IPS-NIHi7 (cell line): ENCODE results near the gene MTNR1A.
"Not testable (repeated sequence)": the region's sequence is repeated elsewhere in the genome, so short reads cannot be mapped to it uniquely, and the experiment has no call there.

Experiments
- DNase-seq: peaks from one replicate; pipeline ENCODE4 v3.0.0; 2012; ENCODE audit warnings: mixed read lengths; ENCODE audit errors: extremely low spot score

MTNR1A gene

DNA sequence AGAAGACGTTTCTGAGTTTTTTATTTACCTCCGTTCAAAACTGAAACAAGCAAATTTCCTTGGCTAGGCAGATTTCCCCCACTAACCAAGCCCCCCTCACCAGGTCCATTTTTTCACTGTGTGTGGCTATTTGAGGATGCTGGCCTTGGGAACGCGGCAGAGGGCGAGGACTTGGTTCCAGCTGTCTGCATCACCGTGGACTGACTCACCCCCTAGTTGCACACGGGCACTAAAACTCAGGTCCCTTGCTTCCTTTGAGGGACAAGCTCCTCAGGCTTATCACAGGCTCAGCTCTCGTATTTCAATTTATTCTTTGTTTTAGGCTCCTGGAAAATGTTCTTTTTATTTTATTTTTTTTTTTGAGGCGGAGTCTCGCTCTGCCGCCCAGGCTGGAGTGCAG lies 8.4 kb upstream of the MTNR1A start:
- no peak for DNase-seq

GRCh38 chr4:186561748-186562147 lies 6.4 kb upstream of the MTNR1A start:
- DNase-seq = no peak

GRCh38 chr4:186560647-186561046 lies 5.3 kb upstream of the MTNR1A start:
- no peak for DNase-seq

DNA sequence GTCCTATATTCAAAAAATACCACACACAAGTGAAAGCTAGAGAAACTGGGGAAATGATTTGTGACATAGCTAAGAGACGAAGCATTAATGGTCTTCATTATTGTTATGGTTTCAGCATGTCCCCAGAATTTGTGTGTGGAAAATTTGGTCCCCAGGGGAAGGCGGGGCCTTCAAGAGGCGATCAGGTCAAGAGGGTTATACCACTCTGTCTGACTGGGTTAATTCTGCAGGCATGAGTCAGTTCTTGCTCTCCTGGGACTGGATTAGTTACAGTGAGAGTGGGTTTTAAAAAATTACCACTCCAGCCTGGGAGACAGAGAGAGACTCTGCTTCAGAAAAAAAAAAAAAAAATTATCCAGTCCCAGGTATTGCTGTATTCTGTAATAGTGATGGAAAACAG lies 2.1 kb upstream of the MTNR1A start:
- DNase-seq = no peak

DNA sequence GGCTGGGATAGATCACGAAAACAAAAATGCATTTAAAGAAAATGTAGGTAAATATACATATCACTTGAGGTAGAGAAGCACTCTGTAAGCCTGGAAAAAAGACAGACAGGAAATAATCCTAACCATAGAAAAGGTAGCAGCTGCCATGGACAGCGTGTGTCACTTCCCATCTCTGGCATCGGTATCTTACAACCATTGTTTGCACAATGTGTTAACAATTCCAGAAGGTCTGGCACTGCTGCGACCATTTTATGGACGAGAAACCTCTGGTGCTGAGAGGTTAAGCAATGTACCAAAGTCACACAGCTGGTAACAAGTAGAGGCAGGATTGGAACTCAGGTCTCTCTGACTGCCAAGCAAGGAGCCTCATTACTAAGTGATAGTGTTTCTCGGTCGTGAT lies 1.7 kb upstream of the MTNR1A start:
- no peak for DNase-seq

DNA sequence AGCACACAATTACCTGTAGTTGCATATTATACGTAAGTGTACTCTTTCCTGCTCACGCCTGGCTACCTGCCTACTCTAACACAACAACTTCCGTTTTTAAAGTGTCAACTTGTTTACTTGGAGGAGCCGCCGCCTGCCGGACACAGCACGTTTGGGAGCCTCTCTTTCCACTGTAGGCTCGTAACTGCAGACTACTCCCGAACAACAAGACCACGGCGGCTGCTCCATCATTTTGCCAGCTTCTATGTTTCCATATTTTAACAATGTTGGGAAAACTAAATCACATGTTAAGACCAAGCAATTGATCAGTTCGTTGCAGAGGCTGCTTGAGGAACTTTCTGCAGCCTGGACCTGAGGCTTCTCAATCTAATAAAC lies 841 bp downstream of the MTNR1A start:
- peak; percentile 60 for DNase-seq

DNA sequence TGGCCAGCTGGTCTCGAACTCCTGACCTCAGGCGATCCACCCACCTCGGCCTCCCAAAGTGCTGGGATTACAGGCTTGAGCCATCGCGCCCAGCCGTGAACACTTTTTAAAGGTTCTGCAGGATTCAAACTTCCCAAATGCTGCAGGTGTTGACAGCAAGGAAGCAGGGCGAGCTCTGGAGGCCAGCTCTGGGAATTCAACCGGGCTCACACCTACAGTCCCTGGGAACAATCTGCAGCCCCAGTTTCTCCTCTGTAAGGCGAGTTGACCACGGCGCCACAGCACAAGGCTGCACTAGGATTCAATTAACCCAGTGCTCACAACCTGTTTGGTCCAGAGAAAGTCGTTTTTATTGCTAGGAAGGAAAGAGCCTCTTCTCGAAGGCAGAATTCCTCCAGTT lies 1.6 kb downstream of the MTNR1A start:
- DNase-seq = peak; percentile 40

GRCh38 chr4:186551849-186552248 lies 3.5 kb downstream of the MTNR1A start:
- no peak for DNase-seq

DNA sequence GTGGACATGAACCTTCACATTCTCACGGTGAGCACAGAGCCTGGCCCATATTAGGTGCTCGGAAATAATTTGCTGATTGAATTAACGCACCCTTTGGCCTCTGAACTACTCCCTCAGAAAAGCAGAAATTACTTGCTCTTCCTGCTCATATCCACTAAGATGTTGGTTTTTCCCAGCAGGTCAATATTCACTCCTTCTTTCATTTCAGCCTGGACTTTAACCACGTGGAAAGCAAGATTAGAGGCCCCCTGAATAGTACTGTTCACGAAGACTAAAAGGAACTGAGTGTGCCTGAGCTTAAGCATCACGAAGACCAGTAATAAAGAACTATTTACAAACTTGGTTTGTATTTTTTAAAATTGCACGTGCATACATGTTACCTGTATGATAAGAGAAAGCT lies 9.9 kb downstream of the MTNR1A start:
- DNase-seq = no peak

- DNase-seq = no peak
Measured at GRCh38 chr4:186543206-186543605, 12.2 kb downstream of the MTNR1A start.

DNA sequence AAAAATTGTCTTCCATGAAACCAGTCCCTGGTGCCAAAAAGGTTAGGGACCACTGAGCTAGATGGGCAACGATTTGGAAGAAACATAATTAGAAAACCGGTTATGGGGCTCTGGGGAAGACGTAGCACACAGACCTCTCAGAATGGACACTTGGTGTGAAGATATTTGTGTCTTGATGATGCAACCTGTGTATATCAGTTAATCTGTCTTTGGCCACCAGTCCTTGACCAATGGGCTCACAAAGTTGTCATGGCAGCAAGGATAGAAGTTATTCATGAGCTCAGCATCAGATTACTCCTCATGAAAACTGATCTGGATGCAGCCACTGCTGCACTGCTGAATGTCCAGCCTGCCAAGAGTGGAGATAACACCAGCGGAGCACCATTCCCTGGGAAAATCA lies 13.6 kb downstream of the MTNR1A start:
- no peak for DNase-seq

DNA sequence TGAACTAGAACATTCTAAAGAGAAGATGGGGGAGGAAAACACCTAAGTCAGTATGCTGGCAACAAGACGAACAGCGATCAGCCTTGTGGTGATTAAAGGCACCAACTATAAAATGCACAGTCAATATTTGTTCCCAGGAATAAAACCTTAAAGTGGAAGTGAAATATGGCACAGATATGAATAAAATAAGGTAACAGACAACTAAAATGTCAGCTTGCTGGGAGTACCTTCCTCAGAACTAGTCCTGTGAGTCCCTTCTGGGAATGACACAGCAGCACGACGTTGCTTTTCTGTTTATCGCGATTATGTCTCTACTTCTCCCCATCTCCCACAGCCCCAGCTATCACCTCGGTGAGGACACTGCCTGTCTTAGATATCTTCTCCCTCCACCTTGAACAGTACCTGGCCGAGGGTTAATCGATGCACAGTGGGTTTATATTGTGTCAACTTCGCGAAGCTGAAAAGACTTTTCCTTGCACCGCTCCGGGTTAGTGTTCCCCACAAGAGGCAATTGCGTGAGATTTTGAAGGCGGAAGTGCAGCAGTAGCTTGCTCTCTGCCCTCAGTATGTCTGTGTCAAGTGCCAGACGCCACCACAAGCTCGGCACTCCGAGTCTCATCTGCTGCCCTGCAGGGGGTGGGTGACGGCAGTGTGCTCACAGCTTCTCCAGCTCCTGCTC lies 17.4 kb downstream of the MTNR1A start:
- peak; percentile 25 for DNase-seq

DNA sequence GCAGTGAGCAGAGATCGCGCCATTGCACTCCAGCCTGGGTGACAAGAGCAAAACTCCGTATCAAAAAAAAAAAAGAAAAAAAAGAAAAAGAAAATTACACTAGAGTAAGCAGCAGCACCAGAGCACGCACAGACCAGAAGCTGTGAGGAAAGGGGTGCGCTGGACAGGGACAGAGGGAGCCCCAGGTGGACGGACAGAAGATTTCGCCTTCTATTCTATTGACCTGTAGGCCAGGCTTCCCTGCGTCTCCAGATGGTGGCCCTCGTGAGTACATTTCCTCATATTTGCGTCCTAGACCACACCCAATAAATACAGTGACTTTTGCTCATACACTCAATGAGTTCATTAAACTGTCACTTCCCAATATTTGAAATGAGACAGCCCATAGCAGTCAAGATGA lies 19.1 kb downstream of the MTNR1A start:
- peak; percentile 56 for DNase-seq

DNA sequence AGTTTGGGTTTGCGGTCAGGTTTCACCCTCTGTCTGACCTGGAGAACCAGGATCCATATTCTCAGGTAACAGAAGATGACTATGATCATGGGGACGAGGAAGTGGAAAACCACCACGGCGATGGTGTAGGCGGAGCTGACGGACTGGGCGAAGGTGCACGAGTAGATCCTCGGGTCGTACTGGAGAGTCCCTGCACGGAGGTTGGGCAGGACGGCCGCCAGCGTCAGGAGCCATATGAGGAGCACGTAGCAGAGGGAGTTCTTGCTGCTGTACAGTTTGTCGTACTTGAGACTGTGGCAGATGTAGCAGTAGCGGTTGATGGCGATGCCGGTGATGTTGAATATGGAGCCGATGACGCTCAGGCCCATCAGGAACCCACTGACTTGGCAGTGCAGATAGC lies 21.3 kb downstream of the MTNR1A start:
- no peak for DNase-seq

GRCh38 chr4:186523927-186524326 lies 31.4 kb downstream of the MTNR1A start:
- not testable (repeated sequence) for DNase-seq

GRCh38 chr4:186516287-186516686 lies 39.1 kb downstream of the MTNR1A start:
- no peak for DNase-seq

DNA sequence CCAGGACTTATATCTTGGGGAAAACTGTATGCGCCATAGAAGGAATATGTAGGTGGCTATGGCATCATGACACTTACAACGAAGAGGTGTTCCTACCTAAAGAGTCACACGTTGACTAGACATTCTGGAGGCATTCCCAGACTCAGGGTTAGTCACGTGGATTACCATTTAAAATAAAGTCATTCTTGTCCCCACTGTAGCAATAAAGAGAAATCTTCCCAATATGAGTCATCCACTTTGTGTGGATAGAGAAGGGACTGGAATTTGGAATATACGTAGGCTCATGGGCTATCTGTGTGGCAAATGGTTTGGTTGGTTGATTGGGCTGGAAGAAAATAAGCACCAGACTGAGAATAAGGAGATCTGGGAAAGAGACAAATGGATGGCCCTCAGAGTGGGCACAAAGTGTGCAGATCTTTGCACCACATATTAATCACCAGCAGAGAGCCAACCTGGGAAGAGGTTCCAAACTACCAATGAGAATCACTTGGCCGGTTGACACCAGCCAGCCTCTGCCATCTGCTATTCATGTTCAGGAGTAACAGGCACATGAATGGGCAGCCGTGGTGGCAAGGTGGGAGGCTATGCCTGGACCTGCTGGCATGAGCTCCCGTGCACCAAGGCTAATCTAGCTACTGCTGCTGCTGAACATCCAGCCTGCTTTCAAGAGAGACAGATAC lies 41.0 kb downstream of the MTNR1A start:
- no peak for DNase-seq

GRCh38 chr4:186504771-186505170 lies 50.6 kb downstream of the MTNR1A start:
- not testable (repeated sequence) for DNase-seq

DNA sequence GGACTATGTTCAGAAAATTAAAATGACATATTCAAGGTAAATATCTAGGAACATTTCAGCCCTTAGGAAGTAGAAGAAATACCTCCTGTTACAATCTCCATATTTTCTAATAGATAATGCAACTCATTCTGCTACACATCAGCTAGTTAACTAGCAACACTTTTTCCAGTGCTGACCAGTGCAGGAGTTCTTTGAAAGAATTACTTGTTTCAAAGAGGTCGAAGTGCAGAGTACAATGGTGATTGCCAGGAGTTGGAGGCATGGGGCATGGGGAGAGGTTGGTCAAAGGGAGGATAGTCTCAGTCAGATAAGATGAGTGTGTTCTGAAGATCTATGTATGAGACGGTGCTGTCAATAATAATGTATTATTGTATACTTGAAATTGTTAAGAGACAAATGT lies 53.1 kb downstream of the MTNR1A start:
- DNase-seq = no peak

DNA sequence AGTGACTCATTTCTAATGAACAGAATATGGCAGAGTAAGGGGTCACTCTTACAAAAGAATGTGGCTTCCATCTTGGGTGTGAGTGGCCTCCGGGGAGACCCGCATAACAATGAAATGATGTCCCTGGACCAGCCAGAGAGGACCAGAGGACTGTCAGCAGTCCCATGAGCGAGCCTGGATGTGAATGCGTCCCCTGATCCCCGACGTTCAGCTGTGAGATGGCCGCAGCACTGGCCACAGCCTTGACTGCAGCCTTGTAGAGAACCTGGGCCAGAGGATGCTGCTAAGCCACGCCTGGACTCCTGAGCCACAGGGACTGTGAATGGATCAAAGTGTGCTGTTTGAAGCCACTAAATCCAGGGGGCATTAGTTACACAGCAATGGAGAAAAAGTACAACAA lies 53.8 kb downstream of the MTNR1A start:
- no peak for DNase-seq

- no peak for DNase-seq
Measured at GRCh38 chr4:186500721-186501304, 54.6 kb downstream of the MTNR1A start.

DNA sequence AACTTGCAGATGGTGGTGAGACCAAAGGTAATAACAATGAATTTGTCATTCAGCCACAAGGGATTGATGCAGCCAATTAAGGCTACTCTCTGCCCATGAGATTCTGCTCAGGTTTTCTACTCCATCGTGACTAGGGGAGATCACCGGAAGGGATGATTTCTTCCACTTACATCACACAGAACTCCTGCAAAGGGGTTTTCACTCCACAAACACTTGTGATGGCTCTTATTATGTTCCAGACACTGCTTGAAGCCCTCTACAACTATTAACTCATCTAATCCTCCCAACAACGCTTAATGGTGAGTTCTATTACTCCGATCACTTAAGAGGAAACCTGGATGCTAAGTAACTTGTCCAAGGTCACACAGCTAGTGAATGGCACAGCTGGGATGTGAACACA lies 55.9 kb downstream of the MTNR1A start:
- DNase-seq = no peak

DNA sequence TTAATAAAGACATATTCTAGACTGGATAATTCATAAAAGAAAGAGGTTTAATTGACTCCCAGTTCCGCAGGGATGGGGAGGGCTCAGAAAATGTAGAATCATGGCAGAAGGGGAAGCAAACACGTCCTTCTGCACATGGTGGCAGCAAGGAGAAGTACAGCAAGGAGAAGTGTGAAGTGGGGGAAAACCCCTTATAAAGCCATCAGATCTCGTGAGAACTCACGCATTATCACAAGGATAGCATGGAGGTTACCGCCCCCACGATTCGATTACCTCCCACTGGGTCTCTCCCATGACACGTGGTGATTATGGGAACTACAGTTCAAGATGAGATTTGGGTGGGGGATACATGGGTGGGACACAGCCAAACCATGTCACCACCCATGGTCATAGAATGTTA lies 58.3 kb downstream of the MTNR1A start:
- DNase-seq = no peak
